ENCODE measurements around the gene ANO2. TPM values are rescaled to one million over a fixed set of nuclear protein-coding genes. Genes with fewer than 3 reads are reported as not detected.

Gene ANO2
- total RNA-seq, 1 donor from 2014 or later: 1.5 TPM

- H3K4me3 ChIP-seq (ENCODE audit: low read depth, low read length): no peak overlapping the region
- no peaks in the 10 kb centered on the region for H3K36me3 ChIP-seq (ENCODE audit: control insufficient read depth, insufficient read depth, low read length)
- TF ChIP-seq CTCF (IDR thresholded peaks at IDR 0.05; ENCODE audit: insufficient read depth, low read length, poor library complexity, severe bottlenecking): no peak
- peaks cover 5% of the 10 kb centered on the region for H3K27me3 ChIP-seq (ENCODE audit: control insufficient read depth, insufficient read depth, low read length)
- no peak for DNase-seq (ENCODE audit: low read depth)
These were observed 167.6 kb downstream of the ANO2 start for GRCh38 chr12:5777451-5777850.

- no peak for DNase-seq (ENCODE audit: low read depth)
- peaks cover 5% of the 10 kb centered on the region for H3K27me3 ChIP-seq (ENCODE audit: control insufficient read depth, insufficient read depth, low read length)
- H3K36me3 ChIP-seq (ENCODE audit: control insufficient read depth, insufficient read depth, low read length): no peaks in the 10 kb centered on the region
- no peak overlapping the region for H3K4me3 ChIP-seq (ENCODE audit: low read depth, low read length)
- no peak for TF ChIP-seq CTCF (IDR thresholded peaks at IDR 0.05; ENCODE audit: insufficient read depth, low read length, poor library complexity, severe bottlenecking)
These were observed 169.0 kb downstream of the ANO2 start for GRCh38 chr12:5776091-5776490.

- peaks cover 5% of the 10 kb centered on the region for H3K27me3 ChIP-seq (ENCODE audit: control insufficient read depth, insufficient read depth, low read length)
- no peak overlapping the region for H3K4me3 ChIP-seq (ENCODE audit: low read depth, low read length)
- TF ChIP-seq CTCF (IDR thresholded peaks at IDR 0.05; ENCODE audit: insufficient read depth, low read length, poor library complexity, severe bottlenecking): no peak
- no peaks in the 10 kb centered on the region for H3K36me3 ChIP-seq (ENCODE audit: control insufficient read depth, insufficient read depth, low read length)
- DNase-seq (ENCODE audit: low read depth): no peak
These were observed 171.5 kb downstream of the ANO2 start for GRCh38 chr12:5773550-5773949.

- Histone ChIP-seq H3K4me3 (ENCODE audit: low read depth, low read length) (no peak overlapping the region), H3K36me3 (ENCODE audit: control insufficient read depth, insufficient read depth, low read length) (no peaks in the 10 kb centered on the region), H3K27me3 (ENCODE audit: control insufficient read depth, insufficient read depth, low read length) (peaks cover 5% of the 10 kb centered on the region)
- DNase-seq (ENCODE audit: low read depth): no peak
- no peak for TF ChIP-seq CTCF (IDR thresholded peaks at IDR 0.05; ENCODE audit: insufficient read depth, low read length, poor library complexity, severe bottlenecking)
These were observed 173.3 kb downstream of the ANO2 start for GRCh38 chr12:5771756-5772155.

GRCh38 chr12:5770727-5771126 is 174.3 kb downstream of the ANO2 start:
- Histone ChIP-seq H3K36me3 (ENCODE audit: control insufficient read depth, insufficient read depth, low read length) (no peaks in the 10 kb centered on the region), H3K4me3 (ENCODE audit: low read depth, low read length) (no peak overlapping the region), H3K27me3 (ENCODE audit: control insufficient read depth, insufficient read depth, low read length) (peaks cover 5% of the 10 kb centered on the region)
- TF ChIP-seq CTCF (IDR thresholded peaks at IDR 0.05; ENCODE audit: insufficient read depth, low read length, poor library complexity, severe bottlenecking): no peak
- no peak for DNase-seq (ENCODE audit: low read depth)

- Histone ChIP-seq H3K36me3 (ENCODE audit: control insufficient read depth, insufficient read depth, low read length) (no peaks in the 10 kb centered on the region), H3K4me3 (ENCODE audit: low read depth, low read length) (no peak overlapping the region), H3K27me3 (ENCODE audit: control insufficient read depth, insufficient read depth, low read length) (peaks cover 5% of the 10 kb centered on the region)
- TF ChIP-seq CTCF (IDR thresholded peaks at IDR 0.05; ENCODE audit: insufficient read depth, low read length, poor library complexity, severe bottlenecking): no peak
- DNase-seq (ENCODE audit: low read depth): no peak
These were observed 176.4 kb downstream of the ANO2 start for GRCh38 chr12:5768581-5769196.
